HCT116 (cell line): ENCODE data around the gene TRIM63. TPM values are rescaled to one million over a fixed set of nuclear protein-coding genes. Genes with fewer than 3 reads are reported as not detected.

Source experiments
- ATAC-seq: fragments of 200-7000 bp; cut with Tn5 transposase; 2 replicates; pipeline ENCODE4 v1.9.1; 2020; ENCODE audit warnings: mild to moderate bottlenecking, moderate library complexity
- BruUV-seq: library from RNA; stranded (reverse); fragments of 400-500 nt; replicated peaks from 2 replicates; lab custom pipeline; 2021; lab: Mats Ljungman, UMichigan
- CTCF ChIA-PET: fragments of 300-600 bp; sonication (Branson Sonifier 250); formaldehyde crosslinking; loops from one replicate; lab custom pipeline; 2021; ENCODE audit warnings: antibody characterized with exemption; lab: Charles Lee
- POLR2A ChIA-PET: fragments of 300-600, 350-600 bp; sonication (Branson Sonifier 250); formaldehyde crosslinking; loops from one replicate; lab custom pipeline; 2021; ENCODE audit warnings: antibody characterized with exemption; lab: Charles Lee
- RAD21 ChIA-PET, 2 experiments: fragments of 300-600 bp; sonication (Branson Sonifier 250); formaldehyde crosslinking; loops; one replicate each; lab custom pipeline; 2023; ENCODE audit warnings: low total read pairs in 2 of 2; ENCODE audit not compliant: uncharacterized antibody in 2 of 2, unreplicated experiment in 2 of 2, low non-redundant PET in 1 of 2; lab: Charles Lee
- DNase-seq: peaks from one replicate; pipeline ENCODE4 v3.0.0-alpha.2; 2010; ENCODE audit warnings: low read depth, low spot score
- H2AFZ ChIP-seq: fragments of 200-600 bp; shearing (Covaris generic), sonication (generic); 2 replicates; pipeline ENCODE4 v1.6.1; 2017; ENCODE audit warnings: low read depth, mixed run types, mixed read lengths, antibody characterized with exemption, low read length; ENCODE audit not compliant: poor library complexity, severe bottlenecking
- H3K27ac ChIP-seq: 2 replicates; pipeline ENCODE4 v1.5.1; 2012; ENCODE audit warnings: low read depth, low read length
- H3K27me3 ChIP-seq: fragments of 200-600 bp; sonication (generic); 2 replicates; pipeline ENCODE4 v1.6.1; 2016; ENCODE audit warnings: mixed run types, low read length, mixed read lengths; ENCODE audit not compliant: insufficient read depth
- H3K36me3 ChIP-seq, 2 experiments: fragments of 200-500 bp in 1 of 2; fragments of 200-600 bp in 1 of 2; sonication (Bioruptor generic) in 1 of 2; sonication (generic) in 1 of 2; 2 replicates each; pipeline versions ENCODE4 v1.5.1 to v1.6.1; 2014 to 2016; ENCODE audit warnings: low read length in 2 of 2, inconsistent platforms in 1 of 2, mixed read lengths in 1 of 2, mixed run types in 1 of 2; ENCODE audit not compliant: insufficient read depth in 2 of 2, control insufficient read depth in 1 of 2
- H3K4me1 ChIP-seq, 2 experiments: fragments of 200-600 bp in 1 of 2; sonication (generic) in 1 of 2; 2 replicates each; pipeline versions ENCODE4 v1.5.1 to v1.6.1; 2012 to 2017; ENCODE audit warnings: low read length in 2 of 2, inconsistent platforms in 1 of 2, mild to moderate bottlenecking in 1 of 2, mixed read lengths in 1 of 2, mixed run types in 1 of 2, moderate library complexity in 1 of 2; ENCODE audit not compliant: insufficient read depth in 2 of 2, control insufficient read depth in 1 of 2
- H3K4me2 ChIP-seq: fragments of 200-600 bp; sonication (generic); 2 replicates; pipeline ENCODE4 v1.6.1; 2017; ENCODE audit warnings: mixed run types, low read length, mixed read lengths
- H3K4me3 ChIP-seq, 2 experiments: fragments of 200-600 bp in 1 of 2; sonication (generic) in 1 of 2; replicated peaks in 1 of 2; 2 replicates each; pipeline ENCODE4 v1.5.1; 2011 to 2016; ENCODE audit warnings: low read length in 2 of 2, control low read depth in 1 of 2, low read depth in 1 of 2, mild to moderate bottlenecking in 1 of 2, mixed read lengths in 1 of 2, mixed run types in 1 of 2
- H3K79me2 ChIP-seq: fragments of 200-600 bp; sonication (generic); 2 replicates; pipeline ENCODE4 v1.6.1; 2017; ENCODE audit warnings: mild to moderate bottlenecking, mixed run types, low read length, moderate library complexity, mixed read lengths; ENCODE audit not compliant: insufficient read depth
- H3K9ac ChIP-seq: fragments of 200-600 bp; sonication (generic); 2 replicates; pipeline ENCODE4 v1.6.1; 2016; ENCODE audit warnings: low read length, mixed read lengths
- H3K9me2 ChIP-seq: fragments of 200-600 bp; sonication (generic), shearing (Covaris generic); 2 replicates; pipeline ENCODE4 v1.6.1; 2017; ENCODE audit warnings: mixed run types, mild to moderate bottlenecking, moderate library complexity; ENCODE audit not compliant: insufficient read depth
- H3K9me3 ChIP-seq, 2 experiments: fragments of 200-500 bp in 1 of 2; fragments of 200-600 bp in 1 of 2; sonication (Bioruptor generic) in 1 of 2; sonication (generic) in 1 of 2; 2 replicates each; pipeline ENCODE4 v1.6.1; 2014 to 2017; ENCODE audit warnings: low read length in 2 of 2, mixed read lengths in 2 of 2, inconsistent platforms in 1 of 2, low read depth in 1 of 2, mild to moderate bottlenecking in 1 of 2, mixed run types in 1 of 2, moderate library complexity in 1 of 2; ENCODE audit not compliant: control insufficient read depth in 1 of 2, insufficient read depth in 1 of 2
- H4K20me1 ChIP-seq: fragments of 200-600 bp; sonication (generic), shearing (Covaris generic); 2 replicates; pipeline ENCODE4 v1.6.1; 2017; ENCODE audit warnings: mixed run types, mild to moderate bottlenecking, moderate library complexity; ENCODE audit not compliant: insufficient read depth
- CEBPB ChIP-seq: IDR thresholded peaks from 2 replicates; pipeline ENCODE4 v1.6.1; 2012; ENCODE audit warnings: low read depth
- CTCF ChIP-seq, 3 experiments: fragments of 200-600 bp in 1 of 3; sonication (generic) in 1 of 3; IDR thresholded peaks in 2 of 3; conservative IDR thresholded peaks in 1 of 3; 2 replicates each; pipeline ENCODE4 v1.5.1; 2012 to 2017; ENCODE audit warnings: low read depth in 2 of 3, low read length in 2 of 3, antibody characterized with exemption in 1 of 3, borderline replicate concordance in 1 of 3, control low read depth in 1 of 3, mild to moderate bottlenecking in 1 of 3, mixed read lengths in 1 of 3, mixed run types in 1 of 3, moderate library complexity in 1 of 3; ENCODE audit not compliant: insufficient read depth in 1 of 3
- ELF1 ChIP-seq: IDR thresholded peaks from 2 replicates; pipeline ENCODE4 v1.6.1; 2012; ENCODE audit warnings: low read depth, borderline replicate concordance
- EZH2 ChIP-seq: fragments of 200-600 bp; sonication (generic); IDR thresholded peaks from 2 replicates; pipeline ENCODE4 v1.6.1; 2017; ENCODE audit warnings: antibody characterized with exemption, mixed run types
- FOSL1 ChIP-seq: IDR thresholded peaks from 2 replicates; pipeline ENCODE4 v1.6.1; 2012; ENCODE audit warnings: low read depth
- MAX ChIP-seq: IDR thresholded peaks from 2 replicates; pipeline ENCODE4 v1.6.1; 2012
- POLR2A ChIP-seq: IDR thresholded peaks from 2 replicates; pipeline ENCODE4 v1.7.0; 2011; ENCODE audit warnings: borderline replicate concordance; ENCODE audit not compliant: insufficient read depth, insufficient read length; ENCODE audit errors: extremely low read depth
- POLR2AphosphoS5 ChIP-seq: IDR thresholded peaks from 2 replicates; pipeline ENCODE4 v1.6.1; 2011; ENCODE audit warnings: mild to moderate bottlenecking, low read depth, low read length, moderate library complexity
- RAD21 ChIP-seq: IDR thresholded peaks from 2 replicates; pipeline ENCODE4 v1.6.1; 2012; ENCODE audit warnings: low read depth, mild to moderate bottlenecking
- SIN3A ChIP-seq: IDR thresholded peaks from 2 replicates; pipeline ENCODE4 v1.6.1; 2012; ENCODE audit warnings: low read depth
- SP1 ChIP-seq: IDR thresholded peaks from 2 replicates; pipeline ENCODE4 v1.6.1; 2012; ENCODE audit warnings: low read depth
- TCF7L2 ChIP-seq: IDR thresholded peaks from 2 replicates; pipeline ENCODE4 v1.7.0; 2011; ENCODE audit warnings: borderline replicate concordance, inconsistent platforms; ENCODE audit not compliant: insufficient read depth, insufficient read length; ENCODE audit errors: extremely low read depth
- YY1 ChIP-seq: IDR thresholded peaks from 2 replicates; pipeline ENCODE4 v1.6.1; 2011; ENCODE audit warnings: low read length, low read depth, moderate library complexity, mild to moderate bottlenecking; ENCODE audit not compliant: insufficient replicate concordance; ENCODE audit errors: extremely low read depth
- ZFX ChIP-seq: fragments of 450-650 bp; IDR thresholded peaks from 2 replicates; pipeline ENCODE4 v1.6.1; 2017
- ZNF274 ChIP-seq: fragments of 200-500 bp; sonication (Bioruptor generic); IDR thresholded peaks from 2 replicates; pipeline ENCODE4 v1.6.1; 2014; ENCODE audit warnings: mild to moderate bottlenecking, low read depth, low read length, inconsistent platforms
- intact Hi-C: fragments of 100-400 bp; cut with micrococcal nuclease; formaldehyde crosslinking; loops from 2 replicates; pipeline ENCODE4 v1.10.0; 2022
- total RNA-seq: library from RNA; stranded (reverse); gene quantifications from one replicate; pipeline ENCODE4 v1.2.1, GENCODE V29; 2021; ENCODE audit not compliant: unreplicated experiment
- TF ChIP-seq, protein P1 (sequence below): IDR thresholded peaks from 2 replicates; pipeline ENCODE4 v1.6.1; 2012
- TF ChIP-seq, protein P2 (sequence below): IDR thresholded peaks from 2 replicates; pipeline ENCODE4 v1.6.1; 2012; ENCODE audit warnings: low read depth

TRIM63 gene
- total RNA-seq, 1 experiment from 2014 or later: not detected

DNA sequence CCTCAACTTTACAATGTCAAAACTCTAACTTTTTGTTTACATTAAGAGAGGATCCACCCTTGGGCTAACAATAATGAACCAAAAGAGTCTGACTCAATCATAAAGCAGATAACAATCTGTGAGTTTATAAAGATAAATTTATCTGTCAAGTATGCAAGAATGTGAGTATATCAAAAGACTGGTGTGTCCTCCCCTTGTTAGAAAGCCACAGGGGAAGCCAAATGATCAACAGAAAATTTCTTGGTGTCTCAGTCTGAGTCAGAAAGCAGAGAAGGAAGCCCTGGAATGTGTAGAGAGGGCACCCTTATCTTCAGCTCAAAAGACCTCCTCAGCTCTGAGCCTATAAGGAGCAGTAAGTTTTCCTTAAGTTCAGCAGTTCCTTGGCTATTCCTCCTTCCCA is 30.3 kb upstream of the TRIM63 start:
- H2AFZ ChIP-seq: no peak overlapping the region
- H4K20me1 ChIP-seq: no peaks in the 10 kb centered on the region
- no peak for TF ChIP-seq EZH2
- TF ChIP-seq TCF7L2: no peak
- TF ChIP-seq, all 23 proteins: peak for 0
- BruUV-seq: no TSS peak
- no peak overlapping the region for H3K4me3 ChIP-seq
- no peaks in the 10 kb centered on the region for H3K4me1 ChIP-seq
- H3K4me2 ChIP-seq: no peak overlapping the region
- ChIA-PET POLR2A (no interaction called here), CTCF (no interaction called here), RAD21 (no interaction called here)
- ATAC-seq (no peak), DNase-seq (no peak)
- H3K9me3 ChIP-seq: no peaks in the 10 kb centered on the region
- H3K9me2 ChIP-seq: no peaks in the 10 kb centered on the region
- no peak overlapping the region for H3K9ac ChIP-seq
- H3K27ac ChIP-seq: no peak overlapping the region
- no peaks in the 10 kb centered on the region for H3K36me3 ChIP-seq
- no peaks in the 10 kb centered on the region for H3K27me3 ChIP-seq
- H3K79me2 ChIP-seq: no peaks in the 10 kb centered on the region
- intact Hi-C loops: no loop called here

GRCh38 chr1:26096471-26096870 is 29.0 kb upstream of the TRIM63 start:
- Histone ChIP-seq H3K9me3 (no peaks in the 10 kb centered on the region), H3K4me3 (no peak overlapping the region), H3K79me2 (no peaks in the 10 kb centered on the region), H3K27me3 (no peaks in the 10 kb centered on the region), H3K4me1 (no peaks in the 10 kb centered on the region), H4K20me1 (no peaks in the 10 kb centered on the region), H2AFZ (no peak overlapping the region), H3K9me2 (no peaks in the 10 kb centered on the region), H3K9ac (no peak overlapping the region), H3K36me3 (no peaks in the 10 kb centered on the region), H3K4me2 (no peak overlapping the region), H3K27ac (no peak overlapping the region)
- POLR2A ChIA-PET: no interaction called here
- RAD21 ChIA-PET: no interaction called here
- ATAC-seq (no peak), DNase-seq (no peak)
- intact Hi-C loops: no loop called here
- CTCF ChIA-PET: no interaction called here
- no TSS peak for BruUV-seq
- TF ChIP-seq SIN3A (no peak), EZH2 (no peak), SP1 (no peak), POLR2A (no peak), ELF1 (no peak), RAD21 (no peak), FOSL1 (no peak), ZFX (no peak), CTCF (IDR thresholded peaks at IDR 0.05 in 2 of 3, conservative IDR thresholded peaks at IDR 0.05 in 1 of 3; ENCODE audit: borderline replicate concordance in 1 of 3, insufficient read depth in 1 of 3, low read depth in 2 of 3, low read length in 2 of 3) (no peak), CEBPB (no peak), POLR2AphosphoS5 (no peak), YY1 (no peak), ZNF274 (no peak), MAX (no peak)
- TF ChIP-seq, protein P1, sequence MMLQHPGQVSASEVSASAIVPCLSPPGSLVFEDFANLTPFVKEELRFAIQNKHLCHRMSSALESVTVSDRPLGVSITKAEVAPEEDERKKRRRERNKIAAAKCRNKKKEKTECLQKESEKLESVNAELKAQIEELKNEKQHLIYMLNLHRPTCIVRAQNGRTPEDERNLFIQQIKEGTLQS: no peak
- TF ChIP-seq, protein P2, sequence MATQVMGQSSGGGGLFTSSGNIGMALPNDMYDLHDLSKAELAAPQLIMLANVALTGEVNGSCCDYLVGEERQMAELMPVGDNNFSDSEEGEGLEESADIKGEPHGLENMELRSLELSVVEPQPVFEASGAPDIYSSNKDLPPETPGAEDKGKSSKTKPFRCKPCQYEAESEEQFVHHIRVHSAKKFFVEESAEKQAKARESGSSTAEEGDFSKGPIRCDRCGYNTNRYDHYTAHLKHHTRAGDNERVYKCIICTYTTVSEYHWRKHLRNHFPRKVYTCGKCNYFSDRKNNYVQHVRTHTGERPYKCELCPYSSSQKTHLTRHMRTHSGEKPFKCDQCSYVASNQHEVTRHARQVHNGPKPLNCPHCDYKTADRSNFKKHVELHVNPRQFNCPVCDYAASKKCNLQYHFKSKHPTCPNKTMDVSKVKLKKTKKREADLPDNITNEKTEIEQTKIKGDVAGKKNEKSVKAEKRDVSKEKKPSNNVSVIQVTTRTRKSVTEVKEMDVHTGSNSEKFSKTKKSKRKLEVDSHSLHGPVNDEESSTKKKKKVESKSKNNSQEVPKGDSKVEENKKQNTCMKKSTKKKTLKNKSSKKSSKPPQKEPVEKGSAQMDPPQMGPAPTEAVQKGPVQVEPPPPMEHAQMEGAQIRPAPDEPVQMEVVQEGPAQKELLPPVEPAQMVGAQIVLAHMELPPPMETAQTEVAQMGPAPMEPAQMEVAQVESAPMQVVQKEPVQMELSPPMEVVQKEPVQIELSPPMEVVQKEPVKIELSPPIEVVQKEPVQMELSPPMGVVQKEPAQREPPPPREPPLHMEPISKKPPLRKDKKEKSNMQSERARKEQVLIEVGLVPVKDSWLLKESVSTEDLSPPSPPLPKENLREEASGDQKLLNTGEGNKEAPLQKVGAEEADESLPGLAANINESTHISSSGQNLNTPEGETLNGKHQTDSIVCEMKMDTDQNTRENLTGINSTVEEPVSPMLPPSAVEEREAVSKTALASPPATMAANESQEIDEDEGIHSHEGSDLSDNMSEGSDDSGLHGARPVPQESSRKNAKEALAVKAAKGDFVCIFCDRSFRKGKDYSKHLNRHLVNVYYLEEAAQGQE: no peak
